NOMO-1 treated with dmso at 0.1 percent for 144 hours (cell line): ENCODE data around the gene VARS1.
"Not testable (repeated sequence)": the region's sequence is repeated elsewhere in the genome, so short reads cannot be mapped to it uniquely, and the experiment has no call there.

ENCODE experiments used
- DNase-seq: peaks from one replicate; lab custom pipeline; 2025; ENCODE audit not compliant: unreplicated experiment; lab: John Stamatoyannopoulos, UW

Gene VARS1

GRCh38 chr6:31822036-31822821, 26.7 kb upstream of the VARS1 start:
- DNase-seq: peak; percentile 84

GRCh38 chr6:31821301-31822035, 25.9 kb upstream of the VARS1 start:
- DNase-seq: no peak

GRCh38 chr6:31820399-31820798, 24.8 kb upstream of the VARS1 start:
- not testable (repeated sequence) for DNase-seq

GRCh38 chr6:31819871-31820299, 24.3 kb upstream of the VARS1 start:
- DNase-seq: no peak

GRCh38 chr6:31817929-31818511, 22.5 kb upstream of the VARS1 start:
- DNase-seq: not testable (repeated sequence)

- peak; percentile 37 for DNase-seq
Observed at GRCh38 chr6:31817133-31817928, 21.8 kb upstream of the VARS1 start.

GRCh38 chr6:31815025-31815838, 19.7 kb upstream of the VARS1 start, which contains the start of the genes HSPA1A and HSPA1L:
HSPA1A (plus strand) TSS chr6:31815543; CDS start chr6:31815757, 214 bp downstream.
HSPA1L (minus strand) TSS chr6:31815283; CDS start chr6:31811972, 3,311 bp downstream.
- peak; percentile 54 for DNase-seq

GRCh38 chr6:31814677-31815024, 19.1 kb upstream of the VARS1 start:
- DNase-seq: peak; percentile 54

GRCh38 chr6:31813465-31813849, 17.9 kb upstream of the VARS1 start:
- DNase-seq: no peak

GRCh38 chr6:31811645-31812044, 16.1 kb upstream of the VARS1 start:
- DNase-seq: no peak

GRCh38 chr6:31808599-31808998, 13.0 kb upstream of the VARS1 start:
- not testable (repeated sequence) for DNase-seq

GRCh38 chr6:31806470-31807272, 11.1 kb upstream of the VARS1 start, which contains the start of gene LSM2:
LSM2 (minus strand) TSS chr6:31806966; CDS start chr6:31806757, 209 bp downstream.
- peak; percentile 92 for DNase-seq

GRCh38 chr6:31805939-31806469, 10.5 kb upstream of the VARS1 start:
- DNase-seq: no peak

- DNase-seq: not testable (repeated sequence)
Observed at GRCh38 chr6:31801031-31801927, 5.7 kb upstream of the VARS1 start.

- no peak for DNase-seq
Observed at GRCh38 chr6:31799781-31800180, 4.2 kb upstream of the VARS1 start.

GRCh38 chr6:31797588-31797987, 2.0 kb upstream of the VARS1 start:
- DNase-seq: no peak

GRCh38 chr6:31796993-31797385, 1.4 kb upstream of the VARS1 start:
- no peak for DNase-seq
